GM12878 (cell line): Measurements from ENCODE around the gene ARHGEF1. TPM values are rescaled to one million over a fixed set of nuclear protein-coding genes. Genes with fewer than 3 reads are reported as not detected.

Experiments used
- ATAC-seq: fragments of 200-7000 bp; cut with Tn5 transposase; 3 replicates; pipeline ENCODE4 v1.9.1; 2020; ENCODE audit warnings: mild to moderate bottlenecking, moderate library complexity
- BruUV-seq: library from RNA; stranded (reverse); fragments of 400-500 nt; replicated peaks from 2 replicates; lab custom pipeline; 2021; lab: Mats Ljungman, UMichigan
- CTCF ChIA-PET: fragments of 300-600 bp; sonication (Branson Sonifier 250); formaldehyde crosslinking; extraction: SDS; loops from one replicate; lab custom pipeline; 2021; ENCODE audit warnings: inconsistent platforms; lab: Yijun Ruan, JAX
- POLR2A ChIA-PET: fragments of 350-600 bp; formaldehyde crosslinking; extraction: SDS; loops from one replicate; lab custom pipeline; 2021; ENCODE audit warnings: inconsistent platforms; lab: Charles Lee
- RAD21 ChIA-PET: fragments of 300-600 bp; sonication (Branson Sonifier 250); formaldehyde crosslinking; loops from one replicate; lab custom pipeline; 2023; ENCODE audit warnings: antibody characterized with exemption; ENCODE audit not compliant: unreplicated experiment; lab: Charles Lee
- SMC1A ChIA-PET: fragments of 300-600 bp; sonication (Branson Sonifier 250); formaldehyde crosslinking; loops from one replicate; lab custom pipeline; 2023; ENCODE audit not compliant: unreplicated experiment, uncharacterized antibody; lab: Charles Lee
- DNase-seq: peaks from one replicate; pipeline ENCODE4 v3.0.0-alpha.2; 2011; ENCODE audit warnings: low read depth, low spot score
- FAIRE-seq: peaks from 3 replicates; lab custom pipeline; 2011; peaks lifted over from hg19 to GRCh38; lab: Jason Lieb, UNC
- H2AFZ ChIP-seq: 2 replicates; pipeline ENCODE4 v1.6.0; 2011; ENCODE audit warnings: low read depth, low read length, control low read depth; ENCODE audit not compliant: control insufficient read depth
- H3K27ac ChIP-seq: 2 replicates; pipeline ENCODE4 v1.5.1; 2011; ENCODE audit warnings: control low read depth; ENCODE audit not compliant: control insufficient read depth, insufficient read depth
- H3K27me3 ChIP-seq, 2 experiments: replicated peaks in 1 of 2; 2 replicates each; pipeline versions ENCODE4 v1.6.0 to v1.6.1; 2011; ENCODE audit warnings: low read length in 1 of 2; ENCODE audit not compliant: control insufficient read depth in 2 of 2, insufficient read depth in 2 of 2
- H3K36me3 ChIP-seq, 2 experiments: 2 replicates each; pipeline ENCODE4 v1.5.1; 2011; ENCODE audit warnings: low read length in 1 of 2; ENCODE audit not compliant: control insufficient read depth in 2 of 2, insufficient read depth in 2 of 2
- H3K4me1 ChIP-seq: 2 replicates; pipeline ENCODE4 v1.6.1; 2011; ENCODE audit warnings: mild to moderate bottlenecking, low read length, moderate library complexity, mixed read lengths; ENCODE audit not compliant: control insufficient read depth, insufficient read depth
- H3K4me2 ChIP-seq: 2 replicates; pipeline ENCODE4 v1.6.0; 2011; ENCODE audit warnings: control low read depth; ENCODE audit not compliant: control insufficient read depth, insufficient read depth
- H3K4me3 ChIP-seq: fragments of 200-600 bp; sonication (generic); 2 replicates; pipeline ENCODE4 v1.5.1; 2016
- H3K79me2 ChIP-seq: 2 replicates; pipeline ENCODE4 v1.6.0; 2011; ENCODE audit warnings: low read length; ENCODE audit not compliant: control insufficient read depth, insufficient read depth
- H3K9ac ChIP-seq: 2 replicates; pipeline ENCODE4 v1.8.0; 2011; ENCODE audit warnings: low read length, control low read depth, mixed read lengths; ENCODE audit not compliant: control insufficient read depth, insufficient read depth
- H3K9me3 ChIP-seq: replicated peaks from 3 replicates; pipeline ENCODE4 v1.5.1; 2011; ENCODE audit warnings: mild to moderate bottlenecking, low read length; ENCODE audit not compliant: control insufficient read depth, insufficient read depth
- H4K20me1 ChIP-seq: 2 replicates; pipeline ENCODE4 v1.6.0; 2011; ENCODE audit not compliant: control insufficient read depth, insufficient read depth
- ATF2 ChIP-seq: IDR thresholded peaks from 2 replicates; pipeline ENCODE4 v1.6.1; 2012; ENCODE audit warnings: low read length, inconsistent platforms
- EP300 ChIP-seq, 2 experiments: fragments of 150-350 bp in 1 of 2; IDR thresholded peaks; 2 replicates each; pipeline ENCODE4 v1.6.1; 2011 to 2012; ENCODE audit warnings: low read depth in 2 of 2, low read length in 2 of 2, borderline replicate concordance in 1 of 2, improper control_type of control experiment in 1 of 2, inconsistent platforms in 1 of 2; ENCODE audit not compliant: control insufficient read depth in 1 of 2
- HDGF ChIP-seq: fragments of 450-650 bp; IDR thresholded peaks from 2 replicates; pipeline ENCODE4 v1.6.1; 2016; ENCODE audit warnings: antibody characterized with exemption
- KAT2A ChIP-seq: conservative IDR thresholded peaks from 2 replicates; pipeline ENCODE4 v1.6.1; 2011; ENCODE audit warnings: low read depth, low read length; ENCODE audit not compliant: control insufficient read depth
- MYB ChIP-seq: fragments of 150-350 bp; IDR thresholded peaks from 2 replicates; pipeline ENCODE4 v1.6.1; 2014; ENCODE audit warnings: mild to moderate bottlenecking, low read depth, low read length, borderline replicate concordance
- NBN ChIP-seq: fragments of 450-650 bp; IDR thresholded peaks from 2 replicates; pipeline ENCODE4 v1.6.1; 2016
- PAX8 ChIP-seq: fragments of 450-650 bp; IDR thresholded peaks from 2 replicates; pipeline ENCODE4 v1.6.1; 2017; ENCODE audit warnings: mild to moderate bottlenecking, moderate library complexity
- POLR2A ChIP-seq: IDR thresholded peaks from 2 replicates; pipeline ENCODE4 v1.6.1; 2011; ENCODE audit warnings: low read depth, mild to moderate bottlenecking, low read length
- SMARCA5 ChIP-seq: fragments of 450-650 bp; IDR thresholded peaks from 2 replicates; pipeline ENCODE4 v1.6.1; 2017; ENCODE audit warnings: mild to moderate bottlenecking
- ZNF384 ChIP-seq: IDR thresholded peaks from 2 replicates; pipeline ENCODE4 v1.6.1; 2012; ENCODE audit warnings: low read depth, mild to moderate bottlenecking, low read length, improper control_type of control experiment, borderline replicate concordance
- WGBS: methylation state at CpG from one replicate; pipeline ENCODE4 v1.1.6; 2016; ENCODE audit warnings: low lambda C conversion rate; ENCODE audit not compliant: insufficient replicate concordance, insufficient coverage; ENCODE audit errors: missing lambda C conversion rate; 5-methylcytosine and 5-hydroxymethylcytosine counted together
- in situ Hi-C: fragments of 300-500 bp; cut with MboI; formaldehyde crosslinking; loops from 9 replicates; pipeline ENCODE4 v1.14.3; 2018; ENCODE audit warnings: mixed read lengths
- intact Hi-C: fragments of 100-400 bp; cut with micrococcal nuclease; formaldehyde crosslinking; loops from one replicate; pipeline ENCODE4 v1.14.2; 2022; ENCODE audit not compliant: unreplicated experiment
- polyA plus RNA-seq, 11 experiments: library from polyadenylated mRNA; depleted of rRNA in 4 of 11; unstranded in 6 of 11; stranded (reverse) in 5 of 11; fragments of >200 nt; fragmentation: Nextera tagmentation in 4 of 11; fragmentation: Illumina TruSeq in 1 of 11; extraction: Ambion mirVana in 4 of 11; extraction: Trizol in 1 of 11; gene quantifications; 1 replicate in 1 of 11; 2 replicates in 10 of 11; pipeline versions ENCODE4 v1.2.1 to v1.2.3, GENCODE V29; 2011 to 2016; ENCODE audit warnings: inconsistent platforms in 2 of 11, missing spikeins in 2 of 11, low read depth in 1 of 11
- total RNA-seq, 4 experiments: library from RNA; depleted of rRNA in 3 of 4; stranded (reverse); fragments of >200 nt in 3 of 4; fragmentation: Illumina TruSeq in 1 of 4; extraction: Trizol in 1 of 4; gene quantifications; 2 replicates each; pipeline versions ENCODE4 v1.2.1 to v1.2.3, GENCODE V29; 2013 to 2021
- TF ChIP-seq, protein P1 (sequence below): IDR thresholded peaks from 2 replicates; pipeline ENCODE4 v1.6.1; 2012; ENCODE audit warnings: low read depth, low read length, improper control_type of control experiment
- TF ChIP-seq, protein P2 (sequence below), 3 experiments: IDR thresholded peaks in 2 of 3; conservative IDR thresholded peaks in 1 of 3; 2 replicates each; pipeline ENCODE4 v1.5.1; 2011; ENCODE audit warnings: low read depth in 3 of 3, low read length in 3 of 3, mild to moderate bottlenecking in 3 of 3, control low read depth in 2 of 3, moderate library complexity in 2 of 3, inconsistent platforms in 1 of 3, mixed read lengths in 1 of 3; ENCODE audit not compliant: control insufficient read depth in 2 of 3, insufficient read depth in 1 of 3; ENCODE audit errors: extremely low read depth in 1 of 3

Gene ARHGEF1
- total and polyA plus RNA-seq, 10 of the 15 experiments (the other 5 are each of a cell fraction or from before 2014, with no cell fraction given): 1.2 to 207 (median 53.9) TPM

- Histone ChIP-seq H3K27ac (no peak overlapping the region), H3K4me2 (no peak overlapping the region)
- no peak for FAIRE-seq
Observed at GRCh38 chr19:41920882-41921576, 38.0 kb downstream of the ARHGEF1 start.

More at GRCh38 chr19:41920882-41921576, 38.0 kb downstream of the ARHGEF1 start:
- no peak overlapping the region for H2AFZ ChIP-seq
- TF ChIP-seq HDGF (0 out of 2 replicates have a peak, but pooled peaks have one; percentile 14), MYB (no peak), EP300 (IDR thresholded peaks at IDR 0.05; ENCODE audit: borderline replicate concordance in 1 of 2, control insufficient read depth in 1 of 2, low read depth in 2 of 2, low read length in 2 of 2) (no peak), POLR2A (no peak), PAX8 (no peak), SMARCA5 (no peak), ATF2 (no peak), KAT2A (no peak), NBN (0 out of 2 replicates have a peak, but pooled peaks have one; percentile 28), ZNF384 (no peak)
- TF ChIP-seq, protein P1, sequence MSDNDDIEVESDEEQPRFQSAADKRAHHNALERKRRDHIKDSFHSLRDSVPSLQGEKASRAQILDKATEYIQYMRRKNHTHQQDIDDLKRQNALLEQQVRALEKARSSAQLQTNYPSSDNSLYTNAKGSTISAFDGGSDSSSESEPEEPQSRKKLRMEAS: no peak
- TF ChIP-seq, protein P2, sequence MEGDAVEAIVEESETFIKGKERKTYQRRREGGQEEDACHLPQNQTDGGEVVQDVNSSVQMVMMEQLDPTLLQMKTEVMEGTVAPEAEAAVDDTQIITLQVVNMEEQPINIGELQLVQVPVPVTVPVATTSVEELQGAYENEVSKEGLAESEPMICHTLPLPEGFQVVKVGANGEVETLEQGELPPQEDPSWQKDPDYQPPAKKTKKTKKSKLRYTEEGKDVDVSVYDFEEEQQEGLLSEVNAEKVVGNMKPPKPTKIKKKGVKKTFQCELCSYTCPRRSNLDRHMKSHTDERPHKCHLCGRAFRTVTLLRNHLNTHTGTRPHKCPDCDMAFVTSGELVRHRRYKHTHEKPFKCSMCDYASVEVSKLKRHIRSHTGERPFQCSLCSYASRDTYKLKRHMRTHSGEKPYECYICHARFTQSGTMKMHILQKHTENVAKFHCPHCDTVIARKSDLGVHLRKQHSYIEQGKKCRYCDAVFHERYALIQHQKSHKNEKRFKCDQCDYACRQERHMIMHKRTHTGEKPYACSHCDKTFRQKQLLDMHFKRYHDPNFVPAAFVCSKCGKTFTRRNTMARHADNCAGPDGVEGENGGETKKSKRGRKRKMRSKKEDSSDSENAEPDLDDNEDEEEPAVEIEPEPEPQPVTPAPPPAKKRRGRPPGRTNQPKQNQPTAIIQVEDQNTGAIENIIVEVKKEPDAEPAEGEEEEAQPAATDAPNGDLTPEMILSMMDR (IDR thresholded peaks at IDR 0.05 in 2 of 3, conservative IDR thresholded peaks at IDR 0.05 in 1 of 3; ENCODE audit: control insufficient read depth in 2 of 3, extremely low read depth in 1 of 3, insufficient read depth in 1 of 3, low read depth in 3 of 3, low read length in 3 of 3): 0 out of 6 replicates have a peak, but pooled peaks of 1 of the 3 experiments have one; percentile 3
- TF ChIP-seq, all 136 proteins: peak for 3
- no peaks in the 10 kb centered on the region for H3K79me2 ChIP-seq
- SMC1A ChIA-PET: no interaction called here
- H4K20me1 ChIP-seq: no peaks in the 10 kb centered on the region
- H3K4me1 ChIP-seq: peaks cover 2% of the 10 kb centered on the region; the same call in 1 of the 2 replicates
- no TSS peak for BruUV-seq
- 24% methylated on average over 26 of the region's 26 CpGs for WGBS
- CTCF ChIA-PET: no interaction called here
- in situ Hi-C loops: no loop called here
- no peak for DNase-seq
- POLR2A ChIA-PET: interaction anchor here (1.2 kb wide), 1 partner anchor 48 kb away, joined by 4 read pairs; no protein-coding TSS in a partner anchor
- H3K9me3 ChIP-seq: no peaks in the 10 kb centered on the region; the same call in 2 of the 3 replicates
- H3K4me3 ChIP-seq: no peak overlapping the region
- intact Hi-C loops: no loop called here
- RAD21 ChIA-PET: interaction anchor here (0.6 kb wide), 1 partner anchor 13 kb away, joined by 3 read pairs; no protein-coding TSS in a partner anchor
- no peak overlapping the region for H3K9ac ChIP-seq
- peaks cover 0 to 5% of the 10 kb centered on the region in 2 experiments; a peak in 2 of 4 replicates for H3K27me3 ChIP-seq
- peak; percentile 24 for ATAC-seq
- no peaks in the 10 kb centered on the region for H3K36me3 ChIP-seq
